GM12892 (cell line): ENCODE data around the gene ROR1.

Source experiments
- DNase-seq: peaks from one replicate; pipeline ENCODE4 v3.0.0; 2011; ENCODE audit not compliant: insufficient read length
- FAIRE-seq: peaks from 2 replicates; lab custom pipeline; 2011; peaks lifted over from hg19 to GRCh38; lab: Jason Lieb, UNC
- POLR2A ChIP-seq: IDR thresholded peaks from 2 replicates; pipeline ENCODE4 v1.6.1; 2011; ENCODE audit warnings: low read depth, low read length, control low read depth
- POLR2AphosphoS5 ChIP-seq: IDR thresholded peaks from 2 replicates; pipeline ENCODE4 v1.6.1; 2011; ENCODE audit warnings: low read depth, low read length, control low read depth
- TAF1 ChIP-seq: IDR thresholded peaks from 2 replicates; pipeline ENCODE4 v1.6.1; 2011; ENCODE audit warnings: low read depth, mild to moderate bottlenecking, control low read depth, low read length, borderline replicate concordance

The ROR1 gene

DNA sequence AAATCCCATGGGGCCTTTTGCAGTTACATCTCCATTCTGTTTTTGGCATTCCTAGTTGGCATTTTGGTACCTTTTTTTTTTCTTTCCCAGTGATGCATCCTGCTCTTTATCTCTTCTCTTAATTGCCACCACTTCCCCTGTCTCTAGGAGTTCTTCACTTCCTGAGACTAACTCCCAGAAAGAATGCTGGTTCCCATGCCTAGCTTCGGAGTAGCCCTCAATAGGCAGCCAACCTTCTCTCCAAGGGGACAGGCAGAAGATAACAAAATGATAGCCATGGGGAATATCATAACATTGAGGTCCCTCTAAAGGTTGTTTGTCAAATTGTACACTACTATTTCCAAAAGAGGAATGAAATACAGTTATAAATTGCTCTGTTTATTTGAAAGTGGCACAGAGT is 279.0 kb downstream of the ROR1 start:
- FAIRE-seq (no peak), DNase-seq (no peak)
- TF ChIP-seq POLR2A (no peak), POLR2AphosphoS5 (no peak), TAF1 (no peak)

DNA sequence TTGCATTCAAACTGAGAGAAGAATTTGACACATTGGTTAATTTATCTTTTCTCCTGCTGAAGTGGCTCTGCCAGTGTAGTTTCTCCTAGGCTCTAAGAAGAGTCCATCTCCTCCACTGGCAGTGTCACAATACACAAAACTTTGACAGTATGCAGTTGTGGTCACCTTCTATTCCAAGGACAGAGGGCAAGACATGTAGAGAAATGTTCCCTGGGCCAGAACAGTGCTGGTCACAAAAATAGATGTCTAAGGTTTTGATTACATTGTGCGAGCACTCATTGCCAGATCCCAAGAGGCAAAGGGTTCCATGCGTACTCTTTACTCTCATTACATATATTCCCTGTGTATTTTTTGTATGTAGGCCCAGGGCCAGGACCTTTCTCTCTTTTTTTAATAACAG is 281.5 kb downstream of the ROR1 start:
- TF ChIP-seq POLR2AphosphoS5: no peak
- TF ChIP-seq POLR2A: no peak
- TF ChIP-seq TAF1: no peak
- FAIRE-seq (no peak), DNase-seq (no peak)

DNA sequence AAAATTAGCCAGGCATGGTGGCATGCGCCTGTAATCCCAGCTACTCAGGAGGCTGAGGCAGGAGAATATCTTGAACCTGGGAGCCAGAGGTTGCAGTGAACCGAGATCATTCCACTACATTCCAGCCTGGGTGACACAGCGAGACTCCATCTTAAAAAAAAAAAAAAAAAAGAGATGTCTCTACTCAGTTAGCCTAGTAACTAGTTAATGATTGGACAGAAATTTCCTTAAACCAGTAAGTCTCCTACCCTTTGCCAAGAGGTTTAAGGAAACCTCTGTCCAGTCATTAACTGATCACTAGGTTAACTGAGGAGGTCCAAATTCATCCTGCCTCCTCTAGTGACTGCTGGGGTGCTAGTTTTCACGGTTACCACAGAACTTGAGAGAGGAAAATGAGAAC is 285.7 kb downstream of the ROR1 start:
- DNase-seq (no peak), FAIRE-seq (no peak)
- TF ChIP-seq POLR2A (no peak), TAF1 (no peak), POLR2AphosphoS5 (no peak)

DNA sequence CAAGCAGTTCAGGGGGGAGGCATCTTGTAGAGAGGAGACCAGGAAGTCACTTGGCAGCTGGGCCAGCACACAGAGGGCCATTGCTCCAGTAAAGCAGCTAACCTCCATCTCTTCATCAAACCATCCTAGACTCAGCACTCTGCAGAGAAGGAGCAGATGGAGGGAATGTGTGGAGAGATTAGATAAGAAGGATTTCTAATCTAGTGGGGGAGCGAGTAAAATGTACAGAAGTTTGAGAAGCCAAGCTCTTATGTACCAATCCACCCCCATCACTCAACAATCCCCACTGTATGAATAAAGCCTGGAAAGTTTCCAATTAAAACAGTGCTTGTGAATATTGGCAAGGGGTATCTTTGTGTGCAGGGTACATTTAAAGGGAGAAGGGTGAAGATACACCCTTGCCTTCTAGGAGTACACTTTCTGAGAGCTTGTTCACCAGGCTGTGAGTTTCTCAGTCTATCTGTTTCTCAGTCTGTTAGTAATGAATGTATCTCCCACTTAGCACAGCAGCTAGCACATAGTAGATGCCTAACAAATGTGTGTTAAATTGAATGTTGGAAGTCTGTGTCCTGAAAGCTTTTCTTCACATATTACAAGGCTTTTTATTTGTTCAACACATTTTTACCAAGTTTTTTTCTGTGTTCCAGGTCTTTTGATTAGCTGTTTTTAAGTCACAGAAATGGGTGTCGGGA is 286.9 kb downstream of the ROR1 start:
- TF ChIP-seq POLR2AphosphoS5 (no peak), POLR2A (no peak), TAF1 (no peak)
- FAIRE-seq (no peak), DNase-seq (no peak)

DNA sequence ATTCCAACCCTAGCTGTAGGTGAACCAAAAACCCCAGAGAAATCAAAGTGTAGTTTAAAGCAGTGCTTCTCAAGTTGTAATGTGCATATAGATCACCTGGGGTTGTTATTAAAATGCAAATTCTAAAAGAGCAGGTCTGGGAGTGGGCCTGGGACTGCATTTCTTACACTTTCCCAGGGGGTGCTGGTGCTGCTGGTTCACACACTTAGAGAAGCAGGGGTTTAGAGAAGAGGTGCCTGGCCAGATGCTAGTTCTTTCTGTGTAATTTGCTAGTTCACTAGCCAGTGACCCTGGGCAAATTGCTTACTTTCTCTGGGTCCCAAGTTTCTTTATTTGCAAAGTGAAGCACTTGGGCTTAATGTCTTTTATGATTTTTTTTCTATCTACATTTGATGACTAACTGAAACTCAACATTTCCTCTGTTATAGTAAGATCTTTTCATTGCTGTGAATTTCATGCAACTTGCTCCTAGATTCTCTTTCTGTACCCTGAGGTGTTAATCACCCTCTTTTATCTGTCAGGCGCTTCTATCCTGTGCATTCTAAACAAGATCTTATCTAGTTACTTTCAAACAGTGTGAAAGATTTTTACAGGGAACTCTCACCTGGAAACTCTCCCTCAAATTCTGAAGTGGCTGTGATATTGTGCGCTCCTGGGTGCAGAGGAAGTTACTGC is 287.8 kb downstream of the ROR1 start:
- DNase-seq: no peak
- FAIRE-seq: no peak
- no peak for TF ChIP-seq POLR2A
- TF ChIP-seq TAF1: no peak
- no peak for TF ChIP-seq POLR2AphosphoS5

DNA sequence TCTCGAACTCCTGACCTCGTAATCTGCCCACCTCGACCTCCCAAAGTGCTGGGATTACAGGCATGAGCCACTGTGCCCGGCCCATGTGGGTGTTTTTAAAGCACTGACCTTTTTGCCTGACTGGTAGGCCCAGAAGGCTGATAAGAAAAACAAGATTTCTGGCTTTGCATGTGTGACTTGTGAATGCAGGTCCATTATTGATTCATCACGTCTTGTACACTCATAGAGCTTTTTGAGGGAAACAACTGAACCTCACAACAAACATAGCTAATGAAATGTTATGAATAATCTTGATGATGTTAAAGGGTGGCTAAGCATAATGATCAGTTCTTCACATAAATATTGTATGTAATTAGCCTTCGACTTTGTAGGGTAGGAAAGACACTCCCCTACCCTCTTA is 288.7 kb downstream of the ROR1 start:
- DNase-seq (no peak), FAIRE-seq (no peak)
- TF ChIP-seq POLR2A (no peak), TAF1 (no peak), POLR2AphosphoS5 (no peak)

DNA sequence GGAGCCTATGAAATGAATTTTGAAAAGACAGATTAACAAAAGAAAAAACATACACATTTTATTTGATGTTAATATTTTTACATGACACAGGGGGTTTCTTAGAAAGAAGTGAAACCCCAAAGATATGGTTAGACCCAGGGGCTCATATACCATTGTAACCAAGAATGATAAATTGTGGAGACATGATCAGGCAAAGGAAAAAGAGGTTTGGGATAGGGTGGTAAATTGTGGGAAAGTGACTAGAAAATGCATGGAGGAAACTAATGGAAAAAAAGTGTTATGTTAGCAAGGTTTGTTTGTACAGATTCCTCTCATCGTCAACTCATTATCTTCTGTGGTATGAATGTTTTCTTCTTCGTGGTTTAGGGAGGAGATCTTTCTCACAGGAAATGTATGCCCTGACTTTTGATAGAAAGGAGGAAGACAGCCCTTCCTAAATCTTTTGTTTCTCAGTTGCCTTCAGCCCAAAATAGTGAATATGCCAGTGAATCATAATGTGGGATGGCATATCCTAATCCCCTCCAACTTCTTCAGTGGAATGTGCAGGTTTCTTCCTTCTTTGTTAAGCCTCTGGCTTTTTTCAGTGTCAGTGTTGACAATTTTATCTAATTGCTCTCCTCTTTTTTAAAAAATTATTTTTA is 289.2 kb downstream of the ROR1 start:
- FAIRE-seq (no peak), DNase-seq (no peak)
- no peak for TF ChIP-seq TAF1
- TF ChIP-seq POLR2A: no peak
- TF ChIP-seq POLR2AphosphoS5: no peak

DNA sequence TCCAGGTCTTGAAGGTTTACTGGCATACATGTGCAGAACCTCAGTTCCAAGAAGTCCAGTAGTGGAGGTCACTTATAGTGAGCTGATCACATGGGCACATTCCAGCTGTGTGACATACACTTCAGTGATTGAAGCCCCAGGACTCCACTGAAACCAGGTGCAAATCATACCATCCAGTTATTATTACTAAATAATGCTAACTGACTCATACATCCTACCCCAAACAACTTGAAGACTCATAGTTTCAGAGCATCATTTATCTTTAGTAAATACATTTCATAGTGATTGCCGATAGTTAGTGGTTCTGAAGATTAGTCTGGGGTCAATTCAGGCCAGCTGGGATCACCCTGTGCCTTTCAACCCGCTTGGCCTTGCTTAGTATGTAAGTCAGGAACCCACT is 291.8 kb downstream of the ROR1 start:
- FAIRE-seq: no peak
- no peak for DNase-seq
- no peak for TF ChIP-seq POLR2AphosphoS5
- TF ChIP-seq TAF1: no peak
- no peak for TF ChIP-seq POLR2A

DNA sequence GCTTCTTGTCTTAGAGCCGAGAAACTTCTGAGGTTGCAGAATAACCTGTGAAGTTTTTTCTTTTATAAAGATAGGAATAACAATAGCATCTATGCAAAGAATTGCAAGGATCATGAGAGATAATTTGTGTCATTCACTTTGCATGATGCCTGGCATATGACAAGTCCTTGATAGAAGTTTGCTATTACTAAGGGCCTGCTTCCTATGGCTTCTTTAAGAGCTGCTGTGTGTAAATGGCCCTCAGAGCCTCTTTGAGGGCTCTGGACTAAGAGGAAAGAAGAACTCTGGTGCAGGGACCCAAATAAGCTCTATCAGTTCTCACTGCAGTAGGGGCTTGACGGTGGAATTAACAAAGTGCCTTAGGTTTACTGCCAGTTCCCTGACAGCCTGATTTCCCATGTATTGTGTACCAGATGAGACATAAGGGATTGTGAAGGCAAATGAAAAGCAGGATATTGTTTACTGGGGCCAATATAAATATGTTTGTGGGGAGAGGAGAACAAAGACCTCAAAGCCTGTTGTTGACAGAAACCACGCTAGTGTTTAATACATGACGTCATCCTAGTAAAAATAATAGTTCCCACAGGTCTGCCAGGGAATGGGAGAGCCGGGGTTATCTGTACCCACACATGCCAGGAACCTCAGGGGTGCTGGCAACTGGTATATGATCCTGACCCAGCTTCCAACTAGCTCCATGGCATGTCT is 298.4 kb downstream of the ROR1 start:
- TF ChIP-seq POLR2A: no peak
- no peak for TF ChIP-seq POLR2AphosphoS5
- TF ChIP-seq TAF1: no peak
- no peak for FAIRE-seq
- DNase-seq: no peak

DNA sequence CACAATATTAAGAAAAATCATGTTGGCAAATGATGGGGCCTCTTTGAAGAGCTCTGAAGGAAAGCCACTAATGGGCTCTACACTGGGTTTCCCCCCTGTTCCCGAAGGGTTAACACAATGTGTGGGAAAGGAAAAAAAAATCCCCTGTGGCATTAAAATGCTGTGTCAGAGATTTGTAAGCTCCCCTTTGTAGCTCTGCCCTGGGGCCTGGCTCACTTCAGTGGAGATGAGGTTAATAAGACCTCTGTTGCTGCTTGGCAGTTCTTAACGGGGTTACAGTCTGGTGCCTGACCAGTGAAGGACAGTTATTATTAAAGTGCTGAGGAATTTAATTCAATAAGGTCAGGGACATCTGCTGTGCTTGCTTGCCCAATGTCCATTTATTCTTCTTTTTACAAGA is 299.9 kb downstream of the ROR1 start:
- FAIRE-seq (no peak), DNase-seq (no peak)
- no peak for TF ChIP-seq TAF1
- TF ChIP-seq POLR2A: no peak
- no peak for TF ChIP-seq POLR2AphosphoS5

DNA sequence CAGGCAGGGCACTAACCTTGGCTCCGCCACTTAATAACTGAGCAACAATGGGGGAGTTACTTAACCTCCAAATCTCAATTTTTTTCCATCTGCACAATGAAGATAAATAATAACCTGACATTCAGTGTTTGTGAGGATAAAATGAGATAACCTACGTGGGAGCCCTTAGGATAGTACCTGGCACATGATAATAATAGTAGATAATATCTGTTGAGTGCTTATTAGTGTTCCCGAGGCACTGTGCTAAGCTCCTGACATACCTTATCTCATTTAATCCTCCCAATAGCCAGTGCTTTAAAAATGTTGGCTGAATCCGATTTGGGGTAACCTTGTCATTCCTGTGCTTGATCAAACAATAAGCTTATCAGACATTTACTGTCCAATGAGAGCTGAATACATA is 300.9 kb downstream of the ROR1 start:
- no peak for DNase-seq
- TF ChIP-seq POLR2AphosphoS5 (no peak), TAF1 (no peak), POLR2A (no peak)
- no peak for FAIRE-seq
